T-cell (primary cell): ENCODE measurements around the gene SERTAD2. TPM values are rescaled to one million over a fixed set of nuclear protein-coding genes. Genes with fewer than 3 reads are reported as not detected.
A peak's percentile ranks its signal among the peaks of the same experiment; 100 is the strongest.

Source experiments
- ATAC-seq, 4 experiments: fragments of 200-7000 bp in 3 of 4; fragments of 150-1000 bp in 1 of 4; cut with Tn5 transposase; replicated peaks in 1 of 4; 1 replicate in 3 of 4; 2 replicates in 1 of 4; pipeline ENCODE4 v1.10.0; 2021; ENCODE audit warnings: moderate library complexity in 3 of 4, mild to moderate bottlenecking in 2 of 4, moderate number of reproducible peaks in 1 of 4
- CTCF ChIA-PET, 2 donors: fragments of 300-600 bp; sonication (Branson Sonifier 250); formaldehyde crosslinking; loops; one replicate each; lab custom pipeline; 2022; ENCODE audit warnings: antibody characterized with exemption in 2 of 2; lab: Charles Lee
- POLR2A ChIA-PET, 2 donors: fragments of 300-600 bp; sonication (Branson Sonifier 250); formaldehyde crosslinking; loops; one replicate each; lab custom pipeline; 2022; ENCODE audit warnings: antibody characterized with exemption in 2 of 2; lab: Charles Lee
- DNase-seq, 35 experiments: peaks; one replicate each; pipeline versions ENCODE4 v3.0.0 to v3.0.0-alpha.2; 2013 to 2023
- H3K27ac ChIP-seq: one replicate; pipeline ENCODE4 v1.5.1; 2013; ENCODE audit warnings: low read length
- H3K27me3 ChIP-seq, 2 experiments: replicated peaks in 1 of 2; 1 replicate in 1 of 2; 2 replicates in 1 of 2; pipeline versions ENCODE4 v1.6.1 to v1.7.0; 2013; ENCODE audit warnings: low read length in 1 of 2, mixed read lengths in 1 of 2; ENCODE audit not compliant: control insufficient read depth in 2 of 2, insufficient read depth in 2 of 2; ENCODE audit errors: extremely low read depth in 1 of 2
- H3K36me3 ChIP-seq, 2 donors: 1 replicate in 1 of 2; 2 replicates in 1 of 2; pipeline versions ENCODE4 v1.6.1 to v1.7.0; 2013; ENCODE audit warnings: low read length in 1 of 2; ENCODE audit not compliant: control insufficient read depth in 2 of 2, insufficient read depth in 1 of 2; ENCODE audit errors: extremely low read depth in 1 of 2
- H3K4me1 ChIP-seq, 2 experiments: 1 replicate in 1 of 2; 2 replicates in 1 of 2; pipeline versions ENCODE4 v1.6.1 to v1.7.0; 2013; ENCODE audit warnings: low read length in 2 of 2, mixed read lengths in 1 of 2; ENCODE audit not compliant: insufficient read depth in 2 of 2, control insufficient read depth in 1 of 2; ENCODE audit errors: extremely low read depth in 1 of 2
- H3K4me3 ChIP-seq, 2 donors: 1 replicate in 1 of 2; 2 replicates in 1 of 2; pipeline versions ENCODE4 v1.5.1 to v1.7.0; 2013; ENCODE audit warnings: mild to moderate bottlenecking in 2 of 2, low read length in 1 of 2, moderate library complexity in 1 of 2; ENCODE audit not compliant: control insufficient read depth in 1 of 2; ENCODE audit errors: extremely low read depth in 1 of 2
- H3K9me3 ChIP-seq: 2 replicates; pipeline ENCODE4 v1.7.0; 2013
- H3K27ac Mint-ChIP-seq, 2 donors: one replicate each; pipeline ENCODE4 v1.8.0; 2020 to 2021; ENCODE audit warnings: mild to moderate bottlenecking in 2 of 2, mixed read lengths in 2 of 2
- H3K27me3 Mint-ChIP-seq, 2 donors: one replicate each; pipeline ENCODE4 v1.8.0; 2021 to 2022; ENCODE audit warnings: mixed read lengths in 2 of 2
- H3K36me3 Mint-ChIP-seq: one replicate; pipeline ENCODE4 v1.8.0; 2021; ENCODE audit warnings: mixed read lengths
- H3K4me1 Mint-ChIP-seq, 3 donors: one replicate each; pipeline ENCODE4 v1.8.0; 2020 to 2022; ENCODE audit warnings: mixed read lengths in 3 of 3, mild to moderate bottlenecking in 1 of 3
- H3K4me3 Mint-ChIP-seq, 3 donors: one replicate each; pipeline ENCODE4 v1.8.0; 2020 to 2022; ENCODE audit warnings: mild to moderate bottlenecking in 3 of 3, mixed read lengths in 3 of 3, moderate library complexity in 3 of 3
- H3K9me3 Mint-ChIP-seq, 3 donors: one replicate each; pipeline ENCODE4 v1.8.0; 2020 to 2022; ENCODE audit warnings: mixed read lengths in 3 of 3
- WGBS: methylation state at CpG from one replicate; pipeline ENCODE4 v1.1.5; 2013; ENCODE audit warnings: missing lambda C conversion rate; ENCODE audit not compliant: insufficient coverage; 5-methylcytosine and 5-hydroxymethylcytosine counted together
- total RNA-seq, 35 experiments: library from RNA in 6 of 35; stranded (reverse) in 6 of 35; fragments of 120-200 nt in 1 of 35; gene quantifications; one replicate each; pipeline versions ENCODE4 v1.2.1 to v1.2.4 and lab custom pipeline; 2013 to 2026

SERTAD2 gene
- total RNA-seq, 5 donors from 2014 or later (not counting 1 experiment from before 2014, with no cell fraction given) = 22.8 to 39.7 (median 27.4) TPM

DNA sequence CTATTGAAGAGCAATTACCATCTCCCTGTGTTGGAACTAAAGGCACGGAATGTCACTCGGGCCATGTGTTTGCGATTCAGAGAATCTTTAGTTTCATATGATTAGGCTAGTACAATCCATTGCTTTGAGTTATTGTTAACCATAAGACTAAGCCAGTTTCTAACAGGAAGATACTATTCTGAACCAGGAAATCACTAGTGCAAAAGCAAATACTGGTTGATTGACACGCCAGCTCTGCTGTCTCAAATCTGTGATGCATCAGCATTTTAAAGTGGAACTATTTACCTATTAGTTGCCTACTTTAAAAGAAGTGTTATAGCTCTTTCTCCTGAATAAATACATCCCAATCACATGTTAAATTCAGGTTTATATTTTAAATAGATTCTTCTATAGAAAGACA is 67.7 kb downstream of the SERTAD2 start:
- no CpG with 5 or more reads among the region's 4 CpGs for WGBS
- H3K36me3 Mint-ChIP-seq = peaks cover 36% of the 10 kb centered on the region
- Histone ChIP-seq H3K4me3 (no peak overlapping the region), H3K27ac (no peak overlapping the region), H3K9me3 (no peaks in the 10 kb centered on the region), H3K4me1 (no peaks in the 10 kb centered on the region), H3K27me3 (no peaks in the 10 kb centered on the region), H3K36me3 (peaks cover 5 to 29% of the 10 kb centered on the region in 2 donors)
- H3K27me3 Mint-ChIP-seq = no peaks in the 10 kb centered on the region
- H3K27ac Mint-ChIP-seq = no peak overlapping the region
- DNase-seq = no peak
- CTCF ChIA-PET = interaction anchor here (0.6 to 2.8 kb wide), 15 partner anchors 14 to 287 kb away, joined by 3 to 22 read pairs (median 4); partner anchors contain the start of genes AFTPH (in 1 of the 2) and SERTAD2 (in 1 of the 2)
- no peaks in the 10 kb centered on the region for H3K9me3 Mint-ChIP-seq
- H3K4me3 Mint-ChIP-seq = no peak overlapping the region
- no peak for ATAC-seq
- peaks cover 0 to 3% (median 0%) of the 10 kb centered on the region in 3 donors for H3K4me1 Mint-ChIP-seq
- POLR2A ChIA-PET = interaction anchor here in 1 of 2 donors (0.6 kb wide), 1 partner anchor 165 kb away, joined by 3 read pairs; no protein-coding TSS in a partner anchor

DNA sequence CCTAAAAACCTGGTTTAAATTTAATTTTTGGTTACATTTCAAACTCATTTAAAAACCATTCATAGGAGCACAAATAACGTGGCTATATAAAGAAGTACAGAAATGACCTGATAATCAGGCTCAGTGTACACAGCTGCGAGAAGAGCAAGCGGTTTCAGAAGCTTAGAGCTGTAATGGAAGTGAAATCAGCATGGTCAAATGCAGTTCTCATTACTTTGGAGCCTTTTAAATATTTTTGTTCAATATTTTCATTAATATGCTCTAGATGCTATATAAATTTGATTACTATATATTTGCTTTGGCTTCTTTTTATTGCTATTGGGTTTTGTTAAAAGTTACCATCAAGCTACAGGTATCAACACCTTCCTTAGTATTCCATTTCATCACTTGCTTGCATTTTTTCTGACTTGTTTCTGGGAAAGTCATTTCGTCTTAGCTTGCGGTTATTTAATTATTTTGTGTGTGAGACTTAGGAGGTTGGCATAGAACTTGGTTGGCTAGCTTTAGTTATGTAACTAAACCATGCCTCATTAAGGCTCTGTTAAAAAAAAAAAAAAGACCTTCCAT is 70.9 kb downstream of the SERTAD2 start:
- peaks cover 0 to 27% of the 10 kb centered on the region in 2 donors for H3K36me3 ChIP-seq
- Mint-ChIP-seq H3K27me3 (no peaks in the 10 kb centered on the region), H3K9me3 (no peaks in the 10 kb centered on the region), H3K27ac (no peak overlapping the region), H3K4me3 (no peak overlapping the region), H3K4me1 (peaks cover 0 to 3% (median 0%) of the 10 kb centered on the region in 3 donors), H3K36me3 (peaks cover 18% of the 10 kb centered on the region)
- POLR2A ChIA-PET = interaction anchor here in 1 of 2 donors (0.6 kb wide), 2 partner anchors 11 to 91 kb away, joined by 3 to 5 read pairs; no protein-coding TSS in a partner anchor
- H3K4me3 ChIP-seq = no peak overlapping the region
- CTCF ChIA-PET = interaction anchor here (0.6 to 1.8 kb wide), 7 partner anchors 24 to 1087 kb away, joined by 3 to 18 read pairs (median 4); no protein-coding TSS in a partner anchor
- H3K9me3 ChIP-seq = no peaks in the 10 kb centered on the region
- H3K4me1 ChIP-seq = no peaks in the 10 kb centered on the region
- no peak for ATAC-seq
- H3K27ac ChIP-seq = no peak overlapping the region
- no peak for DNase-seq
- no peaks in the 10 kb centered on the region for H3K27me3 ChIP-seq
- 100% methylated on average over 1 of the region's 5 CpGs for WGBS

DNA sequence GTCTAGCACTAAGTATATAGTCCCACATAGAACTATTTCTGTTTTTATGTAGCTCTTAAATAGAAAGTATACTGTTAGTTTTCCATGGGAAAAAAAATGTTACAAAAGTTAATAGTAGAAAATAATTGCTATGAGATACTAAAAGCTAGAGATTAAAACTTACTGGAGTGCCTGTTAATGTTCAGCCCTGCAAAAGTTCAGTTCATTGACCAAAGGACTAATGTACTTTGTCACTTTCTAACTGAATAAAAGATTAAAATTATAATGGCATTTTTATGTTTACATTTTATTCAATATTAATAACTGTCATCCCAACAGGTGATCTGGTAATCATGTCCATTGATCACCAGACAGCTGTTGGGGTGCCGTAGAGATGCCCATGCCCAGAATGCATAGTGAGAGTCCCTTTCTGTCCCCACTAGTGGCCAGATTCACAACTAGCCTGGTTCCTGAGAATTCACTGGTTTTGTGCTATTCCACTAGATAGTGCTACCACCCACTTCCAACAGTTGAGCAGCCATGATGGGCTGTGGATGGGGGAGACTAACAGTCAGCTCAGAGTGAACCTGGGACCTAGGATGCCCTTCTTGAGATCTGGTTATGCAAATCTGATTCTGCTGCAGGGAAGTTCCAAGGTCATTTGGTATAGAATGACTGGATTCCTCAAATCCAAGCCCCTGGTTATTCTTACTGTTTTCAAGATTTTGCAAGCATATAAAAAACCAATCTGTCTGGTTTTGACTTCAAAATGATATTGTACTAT is 71.8 kb downstream of the SERTAD2 start:
- Mint-ChIP-seq H3K36me3 (peaks cover 21% of the 10 kb centered on the region), H3K4me1 (peaks cover 0 to 2% (median 0%) of the 10 kb centered on the region in 3 donors), H3K27me3 (no peaks in the 10 kb centered on the region), H3K27ac (no peak overlapping the region), H3K4me3 (no peak overlapping the region), H3K9me3 (no peaks in the 10 kb centered on the region)
- Histone ChIP-seq H3K9me3 (no peaks in the 10 kb centered on the region), H3K4me1 (no peaks in the 10 kb centered on the region), H3K36me3 (peaks cover 0 to 36% of the 10 kb centered on the region in 2 donors), H3K4me3 (no peak overlapping the region), H3K27me3 (no peaks in the 10 kb centered on the region), H3K27ac (no peak overlapping the region)
- ChIA-PET CTCF (interaction anchor here (0.7 to 1.8 kb wide), 4 partner anchors 25 to 251 kb away, joined by 3 to 18 read pairs (median 4); no protein-coding TSS in a partner anchor), POLR2A (no interaction called here)
- ATAC-seq = no peak
- DNase-seq = peak in 1 of 35 experiments; percentile 11
- WGBS = 100% methylated on average over 1 of the region's 1 CpG

Other genes starting within 250 kb of the SERTAD2 start
- gene LGALSL, start 199.8 kb downstream of the SERTAD2 start, total RNA-seq = 1 to 10 TPM in 1 of 5 donors, under 1 TPM in 4; 0.21 to 1.0 (median 0.57) TPM
- 10 to 100 TPM; 33.4 to 42.5 (median 37.9) TPM for gene AFTPH, start 129.6 kb downstream of the SERTAD2 start, total RNA-seq